ENCODE measurements around the gene EME1. TPM values are rescaled to one million over a fixed set of nuclear protein-coding genes. Genes with fewer than 3 reads are reported as not detected.

Gene EME1
- total and polyA plus RNA-seq, 8 donors = 0.19 to 0.94 (median 0.41) TPM; not detected in 2

DNA sequence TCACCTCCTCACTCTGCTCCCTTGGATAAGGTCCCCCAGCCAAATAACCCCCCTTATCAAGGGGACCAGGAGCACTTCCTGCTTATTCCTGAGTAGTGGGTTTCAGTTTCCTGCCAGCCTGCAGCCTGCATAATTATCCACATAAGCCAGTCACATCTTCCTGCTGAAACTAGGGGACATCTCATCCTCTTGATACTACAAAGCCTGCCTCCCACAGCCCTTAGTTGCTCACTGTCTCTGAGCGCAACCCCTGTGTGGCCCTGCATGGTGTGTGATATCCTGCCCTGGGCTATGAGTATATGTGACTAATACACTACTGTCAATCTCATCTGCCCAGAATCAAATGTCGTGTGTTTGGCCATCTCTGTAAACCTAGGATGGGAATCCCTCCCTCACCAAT is 35.1 kb upstream of the EME1 start:
- H3K27me3 ChIP-seq = no peaks in the 10 kb centered on the region
- no peak overlapping the region for H3K27ac ChIP-seq
- no peaks in the 10 kb centered on the region for H3K4me1 ChIP-seq
- TF ChIP-seq, protein P1, sequence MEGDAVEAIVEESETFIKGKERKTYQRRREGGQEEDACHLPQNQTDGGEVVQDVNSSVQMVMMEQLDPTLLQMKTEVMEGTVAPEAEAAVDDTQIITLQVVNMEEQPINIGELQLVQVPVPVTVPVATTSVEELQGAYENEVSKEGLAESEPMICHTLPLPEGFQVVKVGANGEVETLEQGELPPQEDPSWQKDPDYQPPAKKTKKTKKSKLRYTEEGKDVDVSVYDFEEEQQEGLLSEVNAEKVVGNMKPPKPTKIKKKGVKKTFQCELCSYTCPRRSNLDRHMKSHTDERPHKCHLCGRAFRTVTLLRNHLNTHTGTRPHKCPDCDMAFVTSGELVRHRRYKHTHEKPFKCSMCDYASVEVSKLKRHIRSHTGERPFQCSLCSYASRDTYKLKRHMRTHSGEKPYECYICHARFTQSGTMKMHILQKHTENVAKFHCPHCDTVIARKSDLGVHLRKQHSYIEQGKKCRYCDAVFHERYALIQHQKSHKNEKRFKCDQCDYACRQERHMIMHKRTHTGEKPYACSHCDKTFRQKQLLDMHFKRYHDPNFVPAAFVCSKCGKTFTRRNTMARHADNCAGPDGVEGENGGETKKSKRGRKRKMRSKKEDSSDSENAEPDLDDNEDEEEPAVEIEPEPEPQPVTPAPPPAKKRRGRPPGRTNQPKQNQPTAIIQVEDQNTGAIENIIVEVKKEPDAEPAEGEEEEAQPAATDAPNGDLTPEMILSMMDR (IDR thresholded peaks at IDR 0.05) = no peak
- 88 to 95% methylated on average over 2 of the region's 2 CpGs for WGBS, 2 donors
- no peak overlapping the region for H3K4me3 ChIP-seq
- H3K9me3 ChIP-seq = no peaks in the 10 kb centered on the region
- no peak for ATAC-seq
- no peaks in the 10 kb centered on the region for H3K36me3 ChIP-seq
- intact Hi-C loops (cut with DNase I) = no loop called here
- no peak for DNase-seq
- no peak for FAIRE-seq

DNA sequence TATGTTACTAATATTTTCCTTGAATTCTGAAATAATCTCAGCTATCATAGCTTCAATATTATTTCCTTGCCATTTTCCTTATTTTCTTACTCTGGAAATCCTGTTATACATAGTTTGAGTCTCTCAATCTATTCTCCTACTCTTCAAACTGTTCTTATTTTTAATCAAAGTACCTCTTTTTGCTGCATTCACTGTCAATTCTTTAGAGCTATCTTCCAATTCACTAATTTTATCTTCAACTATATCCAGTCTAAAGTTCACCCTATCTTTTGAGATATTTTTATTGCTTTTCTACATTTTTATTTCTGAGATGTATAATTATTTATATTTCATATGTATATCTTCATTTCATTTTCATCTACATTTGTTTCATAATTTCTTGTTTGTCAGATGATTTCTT is 34.4 kb upstream of the EME1 start:
- FAIRE-seq = peak; percentile 23
- H3K4me3 ChIP-seq = no peak overlapping the region

DNA sequence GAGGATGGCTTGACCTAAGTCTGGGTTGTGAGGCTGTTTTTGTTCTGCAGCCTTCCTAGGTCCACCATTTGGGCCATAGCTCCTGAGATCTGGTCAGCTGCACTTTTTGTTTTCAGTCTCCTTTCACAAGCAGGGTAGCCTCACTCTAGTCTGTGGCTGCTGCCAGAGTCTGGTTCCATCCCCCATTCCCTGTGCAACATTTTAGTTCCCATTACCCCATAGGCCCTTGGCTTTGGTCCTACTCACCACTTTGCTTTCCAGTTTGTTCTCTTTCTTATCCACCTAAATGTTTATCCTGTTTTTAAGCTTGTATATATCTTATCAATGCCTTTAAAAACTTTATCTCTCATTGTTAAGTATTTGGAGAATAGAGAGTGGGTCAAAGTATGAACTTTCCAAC is 33.6 kb upstream of the EME1 start:
- ATAC-seq (no peak), FAIRE-seq (no peak), DNase-seq (no peak)
- intact Hi-C loops (cut with DNase I) = no loop called here
- H3K27ac ChIP-seq = no peak overlapping the region
- TF ChIP-seq, protein P1 (IDR thresholded peaks at IDR 0.05) = no peak
- H3K36me3 ChIP-seq = no peaks in the 10 kb centered on the region
- no peak overlapping the region for H3K4me3 ChIP-seq
- H3K4me1 ChIP-seq = no peaks in the 10 kb centered on the region
- no peaks in the 10 kb centered on the region for H3K27me3 ChIP-seq
- no peaks in the 10 kb centered on the region for H3K9me3 ChIP-seq

More for the DNA sequence above, 34.4 kb upstream of the EME1 start:
- ATAC-seq = no peak
- TF ChIP-seq, protein P1 (IDR thresholded peaks at IDR 0.05) = no peak
- Histone ChIP-seq H3K27ac (no peak overlapping the region), H3K36me3 (no peaks in the 10 kb centered on the region), H3K9me3 (no peaks in the 10 kb centered on the region), H3K27me3 (no peaks in the 10 kb centered on the region), H3K4me1 (no peaks in the 10 kb centered on the region)
- no peak for DNase-seq
- intact Hi-C loops (cut with DNase I) = no loop called here

DNA sequence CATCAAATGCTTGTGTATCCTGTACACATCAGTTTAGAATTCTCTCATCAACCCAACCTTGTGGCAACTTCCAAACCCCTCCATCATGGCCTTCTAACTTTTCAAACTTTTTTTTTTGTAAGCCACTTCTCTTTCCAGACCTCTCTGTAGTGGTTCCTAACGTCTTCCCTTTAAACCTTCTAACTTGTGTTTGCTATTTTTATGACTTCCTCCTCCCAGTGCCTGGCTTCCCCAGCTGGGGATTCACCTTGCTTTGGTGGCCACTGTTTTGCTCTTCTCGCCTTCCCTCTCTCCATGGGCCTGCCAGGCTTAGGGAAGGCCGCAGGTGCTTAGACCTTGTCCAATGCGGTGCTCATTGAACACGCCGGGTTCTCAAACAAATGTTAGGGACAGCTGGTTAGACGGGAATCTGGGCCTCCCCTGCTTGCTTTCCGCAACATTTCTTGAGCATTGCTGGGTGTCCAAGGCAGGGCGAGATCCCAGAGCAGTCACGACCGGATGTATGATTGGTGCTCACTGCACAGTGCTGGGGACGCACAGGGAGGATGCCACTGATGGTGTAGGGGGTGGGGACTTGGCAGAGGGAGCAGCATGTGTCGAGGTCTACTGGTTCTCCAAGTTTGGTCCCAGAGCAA is 28.2 kb upstream of the EME1 start:
- FAIRE-seq = no peak
- Histone ChIP-seq H3K27ac (no peak overlapping the region), H3K4me3 (no peak overlapping the region), H3K9me3 (no peaks in the 10 kb centered on the region), H3K4me1 (peaks cover 0 to 3% (median 3%) of the 10 kb centered on the region in 3 donors), H3K36me3 (no peaks in the 10 kb centered on the region), H3K27me3 (no peaks in the 10 kb centered on the region)
- intact Hi-C loops (cut with DNase I) = no loop called here
- ATAC-seq = peak in 1 of 4 donors; percentile 1
- 75 to 76% methylated on average over 13 of the region's 13 CpGs for WGBS, 2 donors
- peak in 2 of 6 donors; percentile 21 to 53 for DNase-seq
- TF ChIP-seq, protein P1 (IDR thresholded peaks at IDR 0.05) = no peak
